ENCODE measurements around the gene CHRNE.

The CHRNE gene

DNA sequence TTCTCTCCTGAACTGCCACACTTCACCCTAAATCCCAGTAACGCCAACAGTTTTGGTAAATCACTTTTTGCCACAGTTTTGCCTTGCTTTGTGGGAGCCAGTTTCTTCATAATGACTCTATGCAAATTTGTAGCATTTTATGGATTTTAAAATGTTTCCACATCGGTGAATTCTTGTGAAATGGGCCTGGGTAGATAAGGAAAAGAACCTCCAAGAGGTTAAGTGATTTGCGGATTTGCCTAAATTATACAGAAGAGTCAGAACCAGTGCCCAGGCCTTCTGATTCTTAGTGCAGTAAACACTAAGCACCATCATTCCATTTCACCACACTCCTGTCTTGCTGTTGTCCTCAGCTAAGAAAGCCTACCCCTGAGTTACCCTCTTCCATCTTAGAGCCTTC is 51.8 kb downstream of the CHRNE start:
- DNase-seq = peak; percentile 53 to 61

DNA sequence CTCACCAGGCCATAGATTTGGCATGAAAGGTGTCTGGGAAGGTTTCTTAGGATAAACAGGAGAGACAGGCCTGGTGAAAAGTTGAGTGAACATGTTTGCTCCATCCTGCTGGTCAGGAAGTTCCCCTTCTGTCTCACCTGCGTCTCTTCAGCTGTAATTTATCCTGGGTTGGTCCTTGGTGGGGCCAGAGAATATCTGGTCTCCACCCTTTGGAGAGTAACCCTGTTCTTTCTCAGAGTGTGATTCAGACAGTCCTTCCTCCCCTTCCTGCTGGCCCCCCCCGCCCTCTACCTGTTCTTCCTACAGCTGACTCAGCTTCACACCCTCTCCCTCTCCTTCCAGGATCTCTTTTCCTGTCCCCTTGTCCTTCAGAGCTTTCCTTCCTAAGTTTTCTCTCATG is 52.7 kb downstream of the CHRNE start:
- DNase-seq = no peak

DNA sequence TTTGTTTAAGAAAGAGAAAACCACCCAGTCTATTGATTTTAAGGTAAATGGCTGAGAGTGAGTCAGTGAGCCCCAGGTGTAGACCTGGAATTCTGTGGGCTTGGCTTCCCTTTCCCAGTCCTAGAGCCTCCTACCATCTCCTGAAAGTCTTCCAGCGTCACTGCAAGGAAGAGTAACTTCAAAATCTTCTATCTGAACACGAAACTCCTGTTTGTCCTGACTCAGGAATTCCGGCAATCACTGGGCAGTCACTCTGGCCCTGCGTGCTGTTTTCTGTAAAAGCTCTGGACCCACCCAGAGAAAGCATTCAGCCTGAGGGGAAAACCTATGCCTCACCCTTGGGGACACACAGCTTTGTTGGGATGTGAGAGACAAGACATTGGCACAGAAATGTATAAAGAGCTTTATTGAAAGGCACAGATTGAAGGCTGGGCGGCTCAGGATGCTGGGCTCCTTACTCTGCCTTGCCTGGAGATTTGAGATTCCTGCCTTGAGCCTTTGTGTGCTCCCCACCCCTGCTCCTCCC is 53.8 kb downstream of the CHRNE start:
- DNase-seq = no peak
